WI38 (cell line): ENCODE results near the gene PPIL1.

Experiments
- H3K4me3 ChIP-seq: 2 replicates; pipeline ENCODE4 v1.5.1; 2011; ENCODE audit warnings: low read depth, mild to moderate bottlenecking, control low read depth, low read length
- CTCF ChIP-seq: IDR thresholded peaks from 2 replicates; pipeline ENCODE4 v1.5.1; 2012; ENCODE audit warnings: low read depth, mild to moderate bottlenecking, control low read depth, low read length

The PPIL1 gene

GRCh38 chr6:36852481-36853147 lies 22.0 kb downstream of the PPIL1 start:
- TF ChIP-seq CTCF: no peak
- no peak overlapping the region for H3K4me3 ChIP-seq

GRCh38 chr6:36851626-36852025 lies 23.0 kb downstream of the PPIL1 start:
- no peak for TF ChIP-seq CTCF
- H3K4me3 ChIP-seq: no peak overlapping the region

- H3K4me3 ChIP-seq: no peak overlapping the region
- TF ChIP-seq CTCF: peak; percentile 62
Measured at GRCh38 chr6:36851149-36851614, 23.4 kb downstream of the PPIL1 start.

GRCh38 chr6:36850021-36850420 lies 24.6 kb downstream of the PPIL1 start:
- no peak for TF ChIP-seq CTCF

GRCh38 chr6:36848658-36849441 lies 25.8 kb downstream of the PPIL1 start:
- TF ChIP-seq CTCF: no peak
- no peak overlapping the region for H3K4me3 ChIP-seq

More at GRCh38 chr6:36850021-36850420, 24.6 kb downstream of the PPIL1 start:
- H3K4me3 ChIP-seq: no peak overlapping the region

GRCh38 chr6:36847991-36848390 lies 26.6 kb downstream of the PPIL1 start:
- no peak for TF ChIP-seq CTCF
- no peak overlapping the region for H3K4me3 ChIP-seq

GRCh38 chr6:36847152-36847551 lies 27.5 kb downstream of the PPIL1 start:
- H3K4me3 ChIP-seq: no peak overlapping the region
- TF ChIP-seq CTCF: no peak
